SK-N-MC (cell line): ENCODE results near the gene SF3B4.

Source experiments
- EZH2 ChIP-seq: fragments of 200-600 bp; sonication (generic); IDR thresholded peaks from one replicate; pipeline ENCODE4 v1.6.1; 2017; ENCODE audit warnings: antibody characterized with exemption
- FOXP2 ChIP-seq: optimal IDR thresholded peaks from 2 replicates; pipeline ENCODE3; 2011; ENCODE audit warnings: mild to moderate bottlenecking, moderate library complexity; ENCODE audit not compliant: insufficient read depth; ENCODE audit errors: extremely low read length, control extremely low read depth
- POLR2AphosphoS5 ChIP-seq: IDR thresholded peaks from 2 replicates; pipeline ENCODE4 v1.6.1; 2012; ENCODE audit warnings: mild to moderate bottlenecking, low read depth, low read length, borderline replicate concordance

DNA sequence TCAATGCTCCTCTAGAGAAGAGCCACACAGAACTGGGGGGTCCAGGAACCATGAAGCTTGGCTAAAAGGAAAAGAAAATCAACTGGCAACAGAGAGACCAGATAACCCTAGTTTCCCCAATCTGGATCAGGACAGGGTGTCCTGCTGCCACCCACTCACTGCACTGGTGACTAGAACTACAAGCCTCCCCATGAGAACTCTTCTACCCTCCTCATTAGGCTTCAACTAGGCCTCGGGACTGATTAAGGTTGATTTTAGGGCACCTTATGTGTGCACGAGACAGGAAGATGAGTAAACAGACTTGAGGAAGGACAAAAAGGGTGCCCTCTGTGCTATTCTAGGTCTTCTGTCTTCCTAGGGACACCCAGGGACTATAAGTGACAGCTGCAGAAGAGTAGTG lies 2.3 kb upstream of the SF3B4 start:
- TF ChIP-seq EZH2 (no peak), POLR2AphosphoS5 (no peak), FOXP2 (no peak)
